KBM-7 (cell line): ENCODE measurements around the gene KLHDC3.

ENCODE experiments used
- DNase-seq: peaks from one replicate; pipeline ENCODE4 v3.0.0-alpha.2; 2015
- in situ Hi-C: fragments of 300-500 bp; cut with MboI; formaldehyde crosslinking; loops from 2 replicates; pipeline ENCODE4 v1.14.3; 2020; ENCODE audit warnings: low sequenced_read_pairs, low pct_unique_long_range_greater_than_20kb, mixed read lengths

KLHDC3 gene, protein sequence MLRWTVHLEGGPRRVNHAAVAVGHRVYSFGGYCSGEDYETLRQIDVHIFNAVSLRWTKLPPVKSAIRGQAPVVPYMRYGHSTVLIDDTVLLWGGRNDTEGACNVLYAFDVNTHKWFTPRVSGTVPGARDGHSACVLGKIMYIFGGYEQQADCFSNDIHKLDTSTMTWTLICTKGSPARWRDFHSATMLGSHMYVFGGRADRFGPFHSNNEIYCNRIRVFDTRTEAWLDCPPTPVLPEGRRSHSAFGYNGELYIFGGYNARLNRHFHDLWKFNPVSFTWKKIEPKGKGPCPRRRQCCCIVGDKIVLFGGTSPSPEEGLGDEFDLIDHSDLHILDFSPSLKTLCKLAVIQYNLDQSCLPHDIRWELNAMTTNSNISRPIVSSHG

DNA sequence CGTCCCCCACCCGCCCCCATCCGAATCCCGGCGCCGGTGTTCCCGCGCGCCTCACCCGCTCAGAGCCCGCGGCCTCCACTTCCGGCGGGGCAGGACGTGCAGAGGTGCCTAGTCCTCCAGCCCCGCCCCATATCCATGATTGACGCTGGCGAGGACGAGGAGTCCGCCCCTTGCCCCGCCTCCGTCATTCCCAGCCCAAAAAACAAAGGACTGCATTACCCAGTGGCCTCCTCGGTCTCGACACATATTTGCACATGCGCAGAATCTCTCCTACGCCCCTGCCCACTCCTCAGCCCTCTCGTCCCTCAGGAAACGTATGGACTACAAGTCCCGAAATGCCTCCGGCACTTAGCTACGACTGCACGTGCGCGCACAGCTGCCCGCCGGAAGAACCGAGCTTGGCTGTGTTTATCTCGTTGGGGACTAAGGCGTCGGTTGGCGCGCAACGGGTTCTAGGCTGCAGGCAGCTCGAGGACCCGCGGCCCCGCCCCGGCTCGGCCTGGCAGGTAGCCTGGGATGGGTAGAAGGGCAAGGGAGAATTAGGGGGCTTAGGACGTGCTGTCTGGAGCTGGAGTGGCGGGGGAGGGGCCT lies at the start of gene KLHDC3, which contains the start of gene MEA1:
Gene KLHDC3, plus strand, starts transcription at position 407 of the 591 bp plus-strand sequence. CDS start 2,944 bp downstream, outside the sequence.
Gene MEA1, minus strand, starts transcription at position 104 of the 591 bp plus-strand sequence. CDS start 133 bp downstream, outside the sequence.
- in situ Hi-C loops, result no loop called here

DNA sequence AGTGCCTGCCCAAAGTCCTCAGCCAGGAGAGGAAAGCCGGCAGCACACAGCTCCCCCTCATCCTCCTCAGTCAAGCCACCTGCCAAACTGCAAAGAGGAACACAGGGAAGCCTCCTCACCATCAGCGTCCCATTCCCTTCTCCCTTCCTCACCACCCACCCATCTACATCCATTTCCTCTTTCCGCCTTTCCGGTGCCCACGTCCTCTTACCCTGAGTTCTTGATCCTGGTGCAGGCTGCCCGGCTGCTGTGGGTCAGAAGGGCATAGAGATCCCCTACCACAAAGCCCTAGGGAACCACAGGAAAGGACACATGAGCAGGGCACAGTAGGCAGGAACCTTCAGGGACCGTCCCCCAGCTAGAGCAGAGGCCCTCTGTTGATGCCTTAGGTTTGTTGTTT lies 47.5 kb upstream of the KLHDC3 start:
- DNase-seq, result no peak
- in situ Hi-C loops, result no loop called here

More for the DNA sequence above, at the start of gene KLHDC3, which contains the start of gene MEA1:
- peak; percentile 100 for DNase-seq

DNA sequence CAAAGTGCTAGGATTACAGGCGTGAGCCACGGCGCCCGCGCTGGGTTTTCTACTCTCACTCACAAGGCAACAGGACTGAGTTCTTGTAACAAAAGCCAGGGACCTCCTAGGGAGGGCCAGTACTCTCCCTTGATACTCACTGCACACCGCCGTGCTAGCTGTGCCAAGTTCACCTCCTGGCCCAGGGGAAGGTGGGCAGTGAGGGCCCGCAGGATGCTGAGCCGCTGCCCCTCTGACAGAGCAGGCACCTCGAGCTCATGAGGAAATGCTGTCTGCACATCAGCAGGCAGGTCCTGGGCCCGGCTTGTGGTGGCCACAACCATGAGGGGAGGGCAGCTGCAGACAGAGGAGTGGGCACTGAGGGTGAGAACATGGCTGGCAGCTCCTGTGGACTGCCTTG lies 46.8 kb upstream of the KLHDC3 start:
- in situ Hi-C loops, result no loop called here
- no peak for DNase-seq

DNA sequence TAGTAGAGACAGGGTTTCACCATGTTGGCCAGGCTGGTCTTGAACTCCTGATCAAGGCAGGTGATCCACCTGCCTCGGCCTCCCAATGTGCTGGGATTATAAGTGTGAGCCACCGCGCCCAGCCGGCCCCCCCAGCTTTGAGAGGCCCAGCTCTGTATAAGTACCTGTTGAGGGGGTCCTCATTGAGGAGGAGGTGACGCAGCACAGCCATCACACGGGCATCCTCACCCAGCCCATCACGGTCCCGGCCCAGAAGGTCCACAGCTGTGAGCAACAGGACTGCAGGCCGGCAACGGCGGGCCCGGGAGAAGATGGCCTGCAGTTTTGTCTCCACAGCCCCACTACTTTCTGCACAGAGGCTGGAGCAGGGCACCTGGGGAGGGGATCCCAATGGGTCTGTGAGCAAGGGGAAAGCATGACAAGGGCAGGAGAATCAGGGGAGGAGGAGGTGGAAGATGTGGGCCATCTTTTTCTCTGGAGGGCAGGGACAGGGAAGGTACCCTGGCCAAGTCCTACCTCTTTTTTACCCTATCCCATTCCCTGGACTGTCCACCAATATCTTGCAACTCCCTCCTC lies 45.8 kb upstream of the KLHDC3 start:
- in situ Hi-C loops, result no loop called here

DNA sequence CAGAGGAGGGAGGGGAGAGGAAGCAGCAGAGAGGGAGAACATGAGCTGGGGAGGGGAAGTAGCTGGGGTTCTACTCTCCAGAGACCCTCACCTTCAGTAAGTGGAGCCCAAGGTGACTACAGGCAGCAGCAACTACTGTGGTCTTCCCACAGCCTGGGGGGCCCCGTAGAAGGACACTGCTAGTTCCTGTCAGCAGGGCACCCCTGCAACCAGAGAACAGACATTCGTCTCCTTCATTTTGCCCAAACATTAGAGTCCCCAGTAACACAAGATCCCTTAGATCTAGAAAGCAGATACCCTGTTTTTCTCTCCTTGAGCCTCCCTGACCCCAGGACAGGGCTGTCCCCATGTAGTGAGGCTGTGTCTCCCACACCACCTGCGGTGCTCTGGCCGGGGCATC lies 45.3 kb upstream of the KLHDC3 start:
- DNase-seq, result no peak
- in situ Hi-C loops, result no loop called here

More for the DNA sequence above, 45.8 kb upstream of the KLHDC3 start:
- no peak for DNase-seq

DNA sequence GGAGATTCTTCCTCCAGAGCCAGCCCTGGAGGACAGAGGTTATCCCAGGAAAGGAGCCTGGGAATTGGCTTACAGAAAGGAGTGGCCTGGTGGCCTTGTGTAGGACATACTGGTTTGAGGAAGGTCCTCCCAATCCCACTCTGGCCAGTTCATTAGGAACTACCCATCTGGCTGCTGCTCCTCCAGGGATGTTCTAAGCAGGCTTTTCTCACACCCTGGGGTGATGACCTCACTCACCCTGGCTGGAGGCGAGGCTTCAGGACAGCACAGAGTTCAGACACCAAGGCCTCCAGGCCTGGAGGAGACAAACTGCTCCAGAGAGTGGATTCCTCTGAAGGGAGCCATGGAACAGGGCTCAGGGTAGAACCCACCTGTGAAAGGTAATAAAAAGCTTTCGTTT lies 44.6 kb upstream of the KLHDC3 start:
- no peak for DNase-seq
- in situ Hi-C loops, result no loop called here

DNA sequence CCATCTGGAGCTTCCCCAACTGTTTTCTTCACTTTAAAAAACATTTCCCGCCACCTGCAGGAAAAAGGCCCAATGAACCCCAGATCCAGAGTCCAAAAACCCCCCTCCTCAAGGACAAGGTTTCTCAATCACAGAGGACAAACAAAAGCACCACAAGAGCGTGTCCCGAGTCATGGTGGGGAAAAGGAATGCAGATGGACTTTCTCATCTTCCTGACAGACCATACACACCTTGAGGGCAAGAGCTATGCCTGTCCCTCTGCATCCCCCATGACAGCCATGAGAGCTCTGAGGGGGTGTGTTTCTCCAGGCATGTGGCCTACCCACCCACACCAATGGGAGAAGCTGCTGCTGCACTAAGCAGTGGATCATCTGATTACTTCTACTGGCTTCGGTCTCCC lies 44.1 kb upstream of the KLHDC3 start:
- no peak for DNase-seq
- in situ Hi-C loops, result no loop called here

DNA sequence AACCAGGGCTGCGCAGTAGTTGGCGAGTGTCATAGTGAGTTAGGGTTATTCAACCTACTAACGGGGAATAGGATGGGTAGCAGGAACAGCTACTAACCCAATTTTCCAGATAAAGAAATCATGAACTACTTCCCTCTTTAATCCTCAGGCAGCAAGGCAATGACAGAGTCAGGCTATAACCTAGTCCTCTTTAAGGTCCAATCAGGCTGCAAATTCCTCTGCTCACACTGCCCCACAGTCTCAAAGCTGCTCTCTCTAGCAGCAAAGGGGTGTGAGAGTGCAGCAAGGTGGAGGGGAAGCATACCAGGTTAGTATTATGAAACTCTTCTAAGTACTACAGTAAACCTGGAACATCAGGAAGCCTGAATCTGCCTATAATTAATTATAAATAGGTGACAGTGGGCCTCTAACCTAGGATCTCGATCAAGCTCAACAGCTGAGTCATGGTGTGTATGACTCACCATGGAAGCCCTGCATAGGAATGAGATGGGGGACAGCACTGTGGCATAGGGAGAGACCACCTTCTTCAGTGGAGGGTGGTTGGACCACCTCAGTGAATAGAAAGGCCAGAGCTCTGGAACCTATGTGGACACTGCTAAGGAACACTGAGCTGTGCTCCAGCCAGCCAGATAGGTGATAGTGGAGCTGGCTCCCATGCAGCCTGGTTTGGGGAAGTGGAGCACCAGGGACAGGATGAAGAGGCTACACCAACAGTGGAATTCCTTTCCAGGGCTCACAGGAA lies 43.0 kb upstream of the KLHDC3 start:
- DNase-seq, result peak; percentile 26
- in situ Hi-C loops, result no loop called here

DNA sequence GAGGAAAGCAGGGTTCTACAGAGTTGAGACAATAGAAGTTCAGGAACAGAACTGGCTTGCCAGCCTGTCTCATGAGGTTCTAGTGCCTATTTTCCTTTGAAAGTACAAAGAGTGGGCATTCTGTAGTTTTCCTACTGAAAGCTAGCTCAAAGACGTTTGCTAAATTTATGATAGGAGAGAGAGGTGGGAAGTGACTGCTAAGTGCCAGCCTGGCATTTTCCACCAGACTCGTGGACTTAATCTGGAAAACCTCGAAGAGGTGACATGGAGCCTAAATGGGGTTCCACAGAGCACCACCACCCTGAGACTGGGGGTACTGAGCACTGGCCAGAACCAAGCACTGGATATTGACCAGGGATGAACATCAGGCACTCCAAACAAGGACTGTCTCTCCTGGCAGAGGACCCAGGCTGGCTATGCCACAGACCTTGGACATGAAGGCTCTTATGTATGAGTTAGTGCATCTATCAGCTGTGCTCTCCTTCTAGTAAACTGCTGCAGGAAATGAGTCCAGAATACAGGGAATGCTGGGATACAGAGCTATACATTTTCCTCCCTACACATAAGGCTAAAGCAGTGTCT lies 42.2 kb upstream of the KLHDC3 start:
- no peak for DNase-seq
- in situ Hi-C loops, result no loop called here

DNA sequence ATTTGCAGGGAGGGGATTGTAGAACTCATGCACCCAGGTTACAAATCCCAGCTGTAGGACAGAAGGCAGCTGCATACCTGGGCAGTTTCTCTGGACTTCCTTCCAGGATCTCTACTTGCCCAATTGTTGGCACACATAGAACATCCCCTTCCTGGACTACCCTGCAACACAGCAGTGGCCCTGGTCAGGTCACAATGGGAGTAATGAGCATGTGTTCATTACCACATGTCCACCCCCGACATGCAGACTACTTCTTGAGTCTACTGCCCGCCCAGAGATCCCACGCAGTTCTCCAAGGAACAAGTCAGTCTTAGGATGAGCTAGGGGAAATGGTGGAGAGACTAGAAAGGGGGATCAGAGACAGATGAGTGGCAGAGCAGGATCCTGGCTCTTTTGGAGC lies 40.1 kb upstream of the KLHDC3 start:
- in situ Hi-C loops, result no loop called here
- no peak for DNase-seq

DNA sequence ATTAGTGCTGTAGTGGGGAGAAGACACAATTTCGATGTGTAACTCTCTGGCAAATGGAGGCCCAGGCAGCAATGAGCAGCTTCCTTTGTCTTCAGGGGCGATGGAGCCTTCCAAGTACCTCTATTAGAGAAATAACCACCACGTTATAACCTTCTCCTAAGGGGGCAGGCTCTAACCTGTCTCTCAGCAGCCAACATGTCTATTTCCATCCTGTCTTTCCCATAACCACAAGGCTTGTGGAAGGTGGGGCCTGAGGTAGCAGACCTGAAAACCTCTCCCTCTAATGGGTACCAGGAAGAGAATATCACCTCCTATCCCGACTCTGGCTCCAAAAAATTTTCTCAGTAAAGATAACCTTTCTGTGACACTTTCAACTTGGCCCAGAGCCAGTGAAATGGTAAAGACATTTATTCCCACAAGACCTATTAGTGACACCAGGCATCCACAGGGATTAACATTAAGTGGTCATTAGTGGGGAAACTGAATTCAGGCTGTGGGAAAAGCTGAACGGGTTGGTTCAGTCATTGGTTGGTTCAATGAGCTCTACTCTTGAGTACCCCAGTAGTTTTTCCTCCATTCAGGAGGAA lies 39.0 kb upstream of the KLHDC3 start:
- DNase-seq, result no peak
- in situ Hi-C loops, result no loop called here

DNA sequence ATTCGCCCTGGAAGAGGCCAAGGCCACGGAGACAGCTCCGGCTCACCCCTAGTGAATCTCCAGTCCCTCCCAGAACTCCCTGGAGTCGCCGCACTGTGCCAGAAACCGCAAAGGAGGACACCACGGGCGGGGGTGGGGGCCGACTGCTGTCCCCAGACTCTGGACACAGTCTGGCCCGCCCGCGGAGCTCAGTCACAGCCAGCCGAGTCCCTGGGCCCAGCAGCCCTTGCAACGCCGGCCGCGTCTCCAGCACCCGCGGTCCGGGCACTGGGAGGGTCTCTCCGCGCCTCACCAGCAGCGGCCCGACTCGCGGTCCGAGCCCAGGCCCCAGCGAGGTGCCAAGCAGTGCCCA lies 35.6 kb upstream of the KLHDC3 start:
- DNase-seq, result peak; percentile 34
- in situ Hi-C loops, result no loop called here

DNA sequence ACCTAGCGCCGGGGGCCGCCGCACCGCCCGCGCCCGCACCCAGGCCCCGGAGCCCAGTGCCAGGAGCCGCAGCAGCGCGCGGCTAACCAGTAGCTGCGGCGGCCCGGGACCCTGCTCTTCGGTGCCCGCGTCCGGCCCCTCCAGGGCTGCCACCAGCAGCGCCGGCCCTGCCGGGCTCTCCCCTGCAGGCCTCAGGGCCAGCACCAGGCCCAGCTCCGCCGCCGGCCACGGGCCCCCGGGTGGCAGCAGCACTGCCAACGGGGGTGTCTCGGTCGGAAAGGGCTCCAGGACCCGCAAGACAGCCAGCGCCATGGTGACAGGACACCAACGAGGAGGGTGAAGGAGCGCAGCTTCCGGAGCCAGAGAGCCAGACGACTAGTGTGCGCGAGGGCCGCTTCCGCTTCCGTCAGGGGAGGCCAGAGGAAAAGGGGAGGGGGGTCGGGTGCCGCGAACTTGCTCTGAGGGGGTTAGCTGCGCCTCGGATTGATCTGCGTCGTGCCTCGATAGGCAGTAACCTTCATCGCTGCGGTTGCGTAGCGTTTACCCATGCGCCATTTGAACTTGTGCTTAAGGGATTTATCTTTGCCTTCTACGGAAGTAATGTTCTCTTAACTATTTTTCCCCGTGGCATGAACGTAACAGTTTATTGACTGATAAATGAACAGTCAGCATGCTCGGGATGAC lies 35.1 kb upstream of the KLHDC3 start, which contains the start of gene PEX6:
Gene PEX6, minus strand, starts transcription at position 343 of the 684 bp plus-strand sequence. Its CDS starts 31 bp downstream, at position 312.
- DNase-seq, result peak; percentile 95
- in situ Hi-C loops, result no loop called here

DNA sequence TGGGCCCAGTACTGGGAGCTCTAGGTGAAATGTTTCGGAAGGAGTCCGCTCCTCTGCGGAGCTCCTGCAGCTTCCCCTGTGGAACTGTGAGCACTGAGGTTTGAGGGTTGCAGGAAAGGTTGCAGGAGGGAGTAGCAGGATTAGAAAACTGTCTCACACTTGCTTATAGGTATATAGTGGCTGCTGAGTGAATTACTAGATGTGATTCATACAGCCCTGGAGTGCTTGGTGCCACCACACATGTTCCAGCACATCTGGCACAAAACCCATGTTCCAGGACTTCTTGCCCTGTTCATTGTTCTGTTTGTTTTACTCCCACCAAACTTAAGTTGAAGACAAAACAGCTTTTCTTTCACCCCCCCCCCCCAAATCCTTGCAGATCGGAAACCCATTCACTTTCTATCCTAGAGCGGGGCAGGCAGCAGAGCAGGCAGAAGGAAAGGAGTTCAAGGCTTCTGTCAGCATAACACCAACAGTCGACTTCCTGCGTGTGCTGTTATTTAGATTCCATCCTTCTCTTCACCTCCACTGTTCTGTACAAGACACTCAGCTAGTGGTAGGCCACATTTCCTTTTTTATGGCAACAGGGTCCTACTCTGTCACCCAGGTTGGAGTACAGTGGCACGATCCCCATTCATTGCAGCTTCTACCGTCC lies 34.4 kb upstream of the KLHDC3 start:
- DNase-seq, result no peak
- in situ Hi-C loops, result no loop called here

DNA sequence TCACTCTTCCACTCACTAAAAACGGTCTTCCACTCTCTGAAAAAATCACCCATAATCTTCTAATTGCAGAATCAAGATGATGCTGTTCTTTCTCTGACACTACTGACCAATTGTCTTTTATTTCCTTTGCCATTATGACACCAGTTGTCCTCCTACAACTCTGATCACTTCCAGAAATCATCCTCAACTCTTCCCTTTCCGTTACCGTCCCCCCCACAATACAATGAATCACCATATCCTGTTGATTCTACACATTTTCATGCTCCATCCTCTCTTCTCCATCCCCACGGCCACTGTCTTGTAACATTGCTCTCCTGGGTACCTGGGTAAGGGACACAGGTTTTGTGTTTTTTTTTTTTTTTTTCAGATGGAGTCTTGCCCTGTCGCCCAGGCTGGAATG lies 32.2 kb upstream of the KLHDC3 start:
- in situ Hi-C loops, result no loop called here
- no peak for DNase-seq

DNA sequence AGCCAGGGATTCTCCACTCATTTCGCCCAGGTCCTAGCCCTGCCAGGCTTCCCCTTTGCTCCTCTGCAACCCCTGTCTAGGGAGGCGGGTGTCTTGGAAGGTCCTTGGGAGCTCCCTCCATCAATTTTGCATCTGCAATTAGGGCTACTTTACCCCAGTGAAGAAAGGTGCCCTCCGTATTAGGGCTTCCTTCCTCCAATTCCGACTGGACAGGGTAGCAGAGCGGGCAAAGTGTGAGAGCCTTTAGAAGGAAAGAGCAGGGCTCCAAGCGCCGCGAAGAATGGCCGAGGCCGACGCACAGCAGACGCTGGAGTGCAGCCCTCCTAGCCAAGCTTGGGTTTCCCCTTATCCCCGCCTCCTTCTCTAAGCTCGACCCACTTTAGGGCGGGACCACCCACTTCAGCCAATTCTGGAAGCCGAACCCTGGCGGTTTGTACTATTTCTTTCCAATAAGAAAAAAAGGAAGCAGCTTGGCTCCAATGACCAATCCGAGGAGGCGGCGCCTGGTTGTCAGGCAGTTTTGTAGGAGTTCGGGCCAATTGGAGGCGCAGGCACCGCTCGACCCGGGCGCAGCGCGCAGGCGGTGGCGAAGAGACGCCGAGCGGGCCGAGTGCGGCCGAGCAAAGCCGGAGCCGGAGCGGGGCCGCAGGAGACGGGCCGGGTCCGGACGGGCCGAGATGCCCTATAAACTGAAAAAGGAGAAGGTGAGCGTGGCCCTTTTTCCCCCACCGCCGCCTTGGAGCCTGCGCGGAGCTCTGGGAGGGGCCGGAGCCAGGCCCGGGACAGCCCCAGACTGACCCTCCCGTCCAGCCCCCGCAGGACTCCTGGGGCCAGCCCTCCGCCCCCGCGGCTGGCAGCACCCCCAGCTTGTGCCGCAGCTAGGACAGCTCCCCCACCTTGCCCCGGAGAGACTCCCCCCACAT lies 29.8 kb upstream of the KLHDC3 start, which contains the start of gene PPP2R5D:
Gene PPP2R5D, plus strand, starts transcription at position 570 of the 923 bp plus-strand sequence. Its CDS starts 108 bp downstream, at position 678.
- DNase-seq, result peak; percentile 99
- in situ Hi-C loops, result no loop called here
